Liver (tissue), 9 donors: ENCODE results near the gene PDCD10. TPM values are rescaled to one million over a fixed set of nuclear protein-coding genes. Genes with fewer than 3 reads are reported as not detected.

ENCODE experiments used
- DNase-seq: peaks from one replicate; pipeline ENCODE4 v3.0.0-alpha.2; 2017; ENCODE audit warnings: low spot score
- H3K27ac ChIP-seq, 2 donors: one replicate each; pipeline ENCODE4 v1.7.0; 2013; ENCODE audit warnings: inconsistent platforms in 2 of 2, low read length in 2 of 2, control low read depth in 1 of 2, low read depth in 1 of 2, mild to moderate bottlenecking in 1 of 2
- H3K27me3 ChIP-seq, 4 donors: one replicate each; pipeline versions ENCODE4 v1.6.1 to v1.7.0; 2013; ENCODE audit warnings: low read length in 3 of 4, inconsistent platforms in 1 of 4, mild to moderate bottlenecking in 1 of 4, moderate library complexity in 1 of 4; ENCODE audit not compliant: control insufficient read depth in 4 of 4, insufficient read depth in 4 of 4
- H3K36me3 ChIP-seq, 4 donors: one replicate each; pipeline versions ENCODE4 v1.6.1 to v1.7.0; 2013; ENCODE audit warnings: low read length in 3 of 4, mild to moderate bottlenecking in 3 of 4, low read depth in 1 of 4, moderate library complexity in 1 of 4; ENCODE audit not compliant: control insufficient read depth in 4 of 4, insufficient read depth in 3 of 4
- H3K4me1 ChIP-seq, 4 donors: one replicate each; pipeline versions ENCODE4 v1.6.1 to v1.7.0; 2013; ENCODE audit warnings: low read length in 3 of 4, mild to moderate bottlenecking in 3 of 4, moderate library complexity in 1 of 4; ENCODE audit not compliant: control insufficient read depth in 4 of 4, insufficient read depth in 4 of 4
- H3K4me3 ChIP-seq, 3 donors: one replicate each; pipeline versions ENCODE4 v1.6.1 to v1.7.0; 2013; ENCODE audit warnings: low read length in 3 of 3, control low read depth in 1 of 3, low read depth in 1 of 3, mild to moderate bottlenecking in 1 of 3
- H3K9ac ChIP-seq, 2 donors: one replicate each; pipeline ENCODE4 v1.7.0; 2013; ENCODE audit warnings: low read length in 2 of 2, mild to moderate bottlenecking in 2 of 2, moderate library complexity in 2 of 2, control low read depth in 1 of 2, low read depth in 1 of 2
- H3K9me3 ChIP-seq, 4 donors: one replicate each; pipeline versions ENCODE4 v1.6.1 to v1.7.0; 2013; ENCODE audit warnings: low read length in 3 of 4; ENCODE audit not compliant: control insufficient read depth in 4 of 4
- FOXA2 ChIP-seq: IDR thresholded peaks from 2 replicates; pipeline ENCODE4 v1.6.1; 2016; ENCODE audit warnings: antibody characterized with exemption
- GABPA ChIP-seq, 2 donors: IDR thresholded peaks in 1 of 2; conservative IDR thresholded peaks in 1 of 2; 2 replicates each; pipeline ENCODE4 v1.6.1; 2016; ENCODE audit warnings: antibody characterized with exemption in 2 of 2, mild to moderate bottlenecking in 1 of 2, moderate library complexity in 1 of 2
- HNF4A ChIP-seq, 2 donors: conservative IDR thresholded peaks; 2 replicates each; pipeline ENCODE4 v1.6.1; 2016; ENCODE audit warnings: antibody characterized with exemption in 2 of 2, mild to moderate bottlenecking in 2 of 2
- JUND ChIP-seq, 2 donors: IDR thresholded peaks; 2 replicates each; pipeline ENCODE4 v1.6.1; 2016; ENCODE audit warnings: antibody characterized with exemption in 2 of 2
- RAD21 ChIP-seq, 2 donors: IDR thresholded peaks; 2 replicates each; pipeline ENCODE4 v1.6.1; 2016; ENCODE audit warnings: antibody characterized with exemption in 2 of 2, mild to moderate bottlenecking in 2 of 2
- SP1 ChIP-seq: IDR thresholded peaks from 2 replicates; pipeline ENCODE4 v1.6.1; 2018; ENCODE audit warnings: antibody characterized with exemption, mild to moderate bottlenecking
- TAF1 ChIP-seq: conservative IDR thresholded peaks from 2 replicates; pipeline ENCODE4 v1.6.1; 2016; ENCODE audit warnings: antibody characterized with exemption, mild to moderate bottlenecking
- YY1 ChIP-seq: IDR thresholded peaks from 2 replicates; pipeline ENCODE4 v1.6.1; 2016; ENCODE audit warnings: antibody characterized with exemption, mild to moderate bottlenecking
- WGBS: extraction: QIAGEN DNeasy Blood & Tissue Kit; methylation state at CpG from one replicate; pipeline ENCODE4 v1.1.7; 2013; 5-methylcytosine and 5-hydroxymethylcytosine counted together
- polyA plus RNA-seq, 2 donors: library from polyadenylated mRNA; stranded (reverse) in 1 of 2; unstranded in 1 of 2; fragments of 200-250 nt in 1 of 2; fragments of >200 nt in 1 of 2; fragmentation: Nextera tagmentation in 1 of 2; extraction: Ambion mirVana in 1 of 2; gene quantifications; one replicate each; pipeline versions ENCODE4 v1.2.1 to v1.2.3, GENCODE V29; 2013 to 2015
- total RNA-seq, 2 donors: library from RNA; depleted of rRNA; stranded (reverse); fragments of >200 nt; gene quantifications; one replicate each; pipeline ENCODE4 v1.2.3, GENCODE V29; 2014
- TF ChIP-seq, protein P1 (sequence below): IDR thresholded peaks from 2 replicates; pipeline ENCODE4 v1.6.1; 2016; ENCODE audit warnings: antibody characterized with exemption
- TF ChIP-seq, protein P2 (sequence below): IDR thresholded peaks from 2 replicates; pipeline ENCODE4 v1.6.1; 2016; ENCODE audit warnings: antibody characterized with exemption
- TF ChIP-seq, protein P3 (sequence below): fragments of 150-350 bp; IDR thresholded peaks from 2 replicates; pipeline ENCODE4 v1.5.1; 2017; ENCODE audit warnings: improper control_type of control experiment, low read depth, low read length; ENCODE audit not compliant: missing input control
- TF ChIP-seq, protein P4 (sequence below): IDR thresholded peaks from 2 replicates; pipeline ENCODE4 v1.6.1; 2016; ENCODE audit warnings: antibody characterized with exemption, mild to moderate bottlenecking
- donor health status: healthy.
- donor health status: healthy.
- donor health status: healthy.
- donor health status: healthy.
- donor health status: healthy.

Gene PDCD10
- total and polyA plus RNA-seq, 4 donors = 17.5 to 84.0 (median 22.5) TPM

DNA sequence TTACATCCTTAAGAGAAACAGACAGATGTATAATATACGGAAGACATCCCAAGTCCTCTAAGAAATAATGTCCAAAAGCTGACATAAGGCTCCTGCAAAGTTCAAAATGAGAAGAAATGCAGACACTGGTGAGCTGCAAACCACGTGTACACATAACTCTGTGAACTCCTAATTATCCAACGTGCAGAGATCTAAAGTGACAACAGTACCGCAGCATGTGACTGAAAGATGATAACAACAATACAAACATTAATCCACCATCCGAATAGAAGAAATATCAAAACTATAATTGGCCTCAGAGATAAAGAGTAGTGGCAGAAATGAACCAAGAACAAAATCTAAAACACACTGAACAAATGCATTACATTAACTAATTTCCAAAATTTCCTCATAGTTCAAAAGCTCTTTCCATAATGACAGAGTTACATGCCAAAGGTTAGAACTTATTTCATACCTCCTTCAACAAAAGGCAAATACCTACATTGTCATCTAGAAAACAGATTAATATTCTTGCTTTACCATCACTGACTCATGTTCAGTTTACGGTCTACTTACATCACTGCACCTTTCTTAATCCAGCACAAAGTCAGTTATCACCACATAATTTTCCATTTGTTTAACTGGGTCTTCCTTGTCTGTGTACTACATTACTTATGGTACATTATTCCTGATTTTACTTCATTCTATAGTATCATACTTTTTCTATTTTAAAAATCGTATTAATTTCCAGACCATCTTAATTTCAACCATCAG lies 2.2 kb downstream of the PDCD10 start:
- Histone ChIP-seq H3K36me3 (no peaks in the 10 kb centered on the region), H3K27me3 (no peaks in the 10 kb centered on the region), H3K9me3 (no peaks in the 10 kb centered on the region), H3K4me1 (peaks cover 5 to 28% (median 22%) of the 10 kb centered on the region in 4 donors), H3K4me3 (no peak overlapping the region), H3K27ac (no peak overlapping the region), H3K9ac (no peak overlapping the region)
- DNase-seq = no peak
- WGBS = 78% methylated on average over 7 of the region's 7 CpGs
- TF ChIP-seq HNF4A (conservative IDR thresholded peaks at IDR 0.05) = no peak
- TF ChIP-seq SP1 = no peak
- no peak for TF ChIP-seq YY1
- TF ChIP-seq, protein P1, sequence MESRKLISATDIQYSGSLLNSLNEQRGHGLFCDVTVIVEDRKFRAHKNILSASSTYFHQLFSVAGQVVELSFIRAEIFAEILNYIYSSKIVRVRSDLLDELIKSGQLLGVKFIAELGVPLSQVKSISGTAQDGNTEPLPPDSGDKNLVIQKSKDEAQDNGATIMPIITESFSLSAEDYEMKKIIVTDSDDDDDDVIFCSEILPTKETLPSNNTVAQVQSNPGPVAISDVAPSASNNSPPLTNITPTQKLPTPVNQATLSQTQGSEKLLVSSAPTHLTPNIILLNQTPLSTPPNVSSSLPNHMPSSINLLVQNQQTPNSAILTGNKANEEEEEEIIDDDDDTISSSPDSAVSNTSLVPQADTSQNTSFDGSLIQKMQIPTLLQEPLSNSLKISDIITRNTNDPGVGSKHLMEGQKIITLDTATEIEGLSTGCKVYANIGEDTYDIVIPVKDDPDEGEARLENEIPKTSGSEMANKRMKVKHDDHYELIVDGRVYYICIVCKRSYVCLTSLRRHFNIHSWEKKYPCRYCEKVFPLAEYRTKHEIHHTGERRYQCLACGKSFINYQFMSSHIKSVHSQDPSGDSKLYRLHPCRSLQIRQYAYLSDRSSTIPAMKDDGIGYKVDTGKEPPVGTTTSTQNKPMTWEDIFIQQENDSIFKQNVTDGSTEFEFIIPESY = no peak
- no peak for TF ChIP-seq JUND (IDR thresholded peaks at IDR 0.05)
- no peak for TF ChIP-seq TAF1

DNA sequence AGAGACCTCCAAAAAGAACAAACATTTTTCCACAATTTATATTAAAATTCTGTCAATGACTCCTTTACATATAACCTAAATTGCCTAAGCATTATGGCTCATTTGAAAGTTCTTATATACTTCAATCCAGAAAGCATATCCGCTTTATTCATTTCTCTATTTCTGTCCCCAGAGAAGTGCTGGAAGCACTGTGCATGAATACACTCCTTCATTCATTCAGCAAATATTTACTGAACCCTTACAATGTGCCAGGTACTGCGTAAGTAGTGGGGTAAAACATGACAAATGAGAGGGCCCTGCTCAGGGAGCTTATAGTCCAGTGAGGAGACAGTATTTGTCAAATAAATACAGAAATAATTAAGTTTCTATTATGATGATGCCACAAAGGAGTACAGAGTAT lies 3.3 kb downstream of the PDCD10 start:
- Histone ChIP-seq H3K27ac (no peak overlapping the region), H3K9me3 (no peaks in the 10 kb centered on the region), H3K27me3 (no peaks in the 10 kb centered on the region), H3K9ac (no peak overlapping the region), H3K4me1 (peaks cover 5 to 27% (median 22%) of the 10 kb centered on the region in 4 donors), H3K36me3 (no peaks in the 10 kb centered on the region), H3K4me3 (no peak overlapping the region)
- TF ChIP-seq, protein P2, sequence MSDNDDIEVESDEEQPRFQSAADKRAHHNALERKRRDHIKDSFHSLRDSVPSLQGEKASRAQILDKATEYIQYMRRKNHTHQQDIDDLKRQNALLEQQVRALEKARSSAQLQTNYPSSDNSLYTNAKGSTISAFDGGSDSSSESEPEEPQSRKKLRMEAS = no peak
- TF ChIP-seq, protein P3, sequence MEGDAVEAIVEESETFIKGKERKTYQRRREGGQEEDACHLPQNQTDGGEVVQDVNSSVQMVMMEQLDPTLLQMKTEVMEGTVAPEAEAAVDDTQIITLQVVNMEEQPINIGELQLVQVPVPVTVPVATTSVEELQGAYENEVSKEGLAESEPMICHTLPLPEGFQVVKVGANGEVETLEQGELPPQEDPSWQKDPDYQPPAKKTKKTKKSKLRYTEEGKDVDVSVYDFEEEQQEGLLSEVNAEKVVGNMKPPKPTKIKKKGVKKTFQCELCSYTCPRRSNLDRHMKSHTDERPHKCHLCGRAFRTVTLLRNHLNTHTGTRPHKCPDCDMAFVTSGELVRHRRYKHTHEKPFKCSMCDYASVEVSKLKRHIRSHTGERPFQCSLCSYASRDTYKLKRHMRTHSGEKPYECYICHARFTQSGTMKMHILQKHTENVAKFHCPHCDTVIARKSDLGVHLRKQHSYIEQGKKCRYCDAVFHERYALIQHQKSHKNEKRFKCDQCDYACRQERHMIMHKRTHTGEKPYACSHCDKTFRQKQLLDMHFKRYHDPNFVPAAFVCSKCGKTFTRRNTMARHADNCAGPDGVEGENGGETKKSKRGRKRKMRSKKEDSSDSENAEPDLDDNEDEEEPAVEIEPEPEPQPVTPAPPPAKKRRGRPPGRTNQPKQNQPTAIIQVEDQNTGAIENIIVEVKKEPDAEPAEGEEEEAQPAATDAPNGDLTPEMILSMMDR = no peak
- TF ChIP-seq JUND (IDR thresholded peaks at IDR 0.05) (no peak), HNF4A (conservative IDR thresholded peaks at IDR 0.05) (no peak), YY1 (no peak), FOXA2 (no peak), RAD21 (IDR thresholded peaks at IDR 0.05) (no peak), TAF1 (no peak), GABPA (IDR thresholded peaks at IDR 0.05 in 1 of 2, conservative IDR thresholded peaks at IDR 0.05 in 1 of 2) (no peak)
- TF ChIP-seq, protein P1 = no peak
- TF ChIP-seq, protein P4, sequence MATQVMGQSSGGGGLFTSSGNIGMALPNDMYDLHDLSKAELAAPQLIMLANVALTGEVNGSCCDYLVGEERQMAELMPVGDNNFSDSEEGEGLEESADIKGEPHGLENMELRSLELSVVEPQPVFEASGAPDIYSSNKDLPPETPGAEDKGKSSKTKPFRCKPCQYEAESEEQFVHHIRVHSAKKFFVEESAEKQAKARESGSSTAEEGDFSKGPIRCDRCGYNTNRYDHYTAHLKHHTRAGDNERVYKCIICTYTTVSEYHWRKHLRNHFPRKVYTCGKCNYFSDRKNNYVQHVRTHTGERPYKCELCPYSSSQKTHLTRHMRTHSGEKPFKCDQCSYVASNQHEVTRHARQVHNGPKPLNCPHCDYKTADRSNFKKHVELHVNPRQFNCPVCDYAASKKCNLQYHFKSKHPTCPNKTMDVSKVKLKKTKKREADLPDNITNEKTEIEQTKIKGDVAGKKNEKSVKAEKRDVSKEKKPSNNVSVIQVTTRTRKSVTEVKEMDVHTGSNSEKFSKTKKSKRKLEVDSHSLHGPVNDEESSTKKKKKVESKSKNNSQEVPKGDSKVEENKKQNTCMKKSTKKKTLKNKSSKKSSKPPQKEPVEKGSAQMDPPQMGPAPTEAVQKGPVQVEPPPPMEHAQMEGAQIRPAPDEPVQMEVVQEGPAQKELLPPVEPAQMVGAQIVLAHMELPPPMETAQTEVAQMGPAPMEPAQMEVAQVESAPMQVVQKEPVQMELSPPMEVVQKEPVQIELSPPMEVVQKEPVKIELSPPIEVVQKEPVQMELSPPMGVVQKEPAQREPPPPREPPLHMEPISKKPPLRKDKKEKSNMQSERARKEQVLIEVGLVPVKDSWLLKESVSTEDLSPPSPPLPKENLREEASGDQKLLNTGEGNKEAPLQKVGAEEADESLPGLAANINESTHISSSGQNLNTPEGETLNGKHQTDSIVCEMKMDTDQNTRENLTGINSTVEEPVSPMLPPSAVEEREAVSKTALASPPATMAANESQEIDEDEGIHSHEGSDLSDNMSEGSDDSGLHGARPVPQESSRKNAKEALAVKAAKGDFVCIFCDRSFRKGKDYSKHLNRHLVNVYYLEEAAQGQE = no peak
- 93% methylated on average over 2 of the region's 2 CpGs for WGBS
- no peak for DNase-seq
